PFSK-1 (cell line): ENCODE results near the gene PSAPL1.

Experiments used
- POLR2AphosphoS5 ChIP-seq: IDR thresholded peaks from 2 replicates; pipeline ENCODE4 v1.6.1; 2012; ENCODE audit warnings: low read depth, mild to moderate bottlenecking, control low read depth, low read length, moderate library complexity
- TF ChIP-seq, protein P1 (sequence below), 2 experiments: IDR thresholded peaks; 2 replicates each; pipeline versions ENCODE4 v1.6.1 to v1.8.0; 2011 to 2012; ENCODE audit warnings: low read depth in 2 of 2, low read length in 2 of 2, control low read depth in 1 of 2, inconsistent platforms in 1 of 2, mild to moderate bottlenecking in 1 of 2, moderate library complexity in 1 of 2; ENCODE audit not compliant: insufficient read depth in 1 of 2

DNA sequence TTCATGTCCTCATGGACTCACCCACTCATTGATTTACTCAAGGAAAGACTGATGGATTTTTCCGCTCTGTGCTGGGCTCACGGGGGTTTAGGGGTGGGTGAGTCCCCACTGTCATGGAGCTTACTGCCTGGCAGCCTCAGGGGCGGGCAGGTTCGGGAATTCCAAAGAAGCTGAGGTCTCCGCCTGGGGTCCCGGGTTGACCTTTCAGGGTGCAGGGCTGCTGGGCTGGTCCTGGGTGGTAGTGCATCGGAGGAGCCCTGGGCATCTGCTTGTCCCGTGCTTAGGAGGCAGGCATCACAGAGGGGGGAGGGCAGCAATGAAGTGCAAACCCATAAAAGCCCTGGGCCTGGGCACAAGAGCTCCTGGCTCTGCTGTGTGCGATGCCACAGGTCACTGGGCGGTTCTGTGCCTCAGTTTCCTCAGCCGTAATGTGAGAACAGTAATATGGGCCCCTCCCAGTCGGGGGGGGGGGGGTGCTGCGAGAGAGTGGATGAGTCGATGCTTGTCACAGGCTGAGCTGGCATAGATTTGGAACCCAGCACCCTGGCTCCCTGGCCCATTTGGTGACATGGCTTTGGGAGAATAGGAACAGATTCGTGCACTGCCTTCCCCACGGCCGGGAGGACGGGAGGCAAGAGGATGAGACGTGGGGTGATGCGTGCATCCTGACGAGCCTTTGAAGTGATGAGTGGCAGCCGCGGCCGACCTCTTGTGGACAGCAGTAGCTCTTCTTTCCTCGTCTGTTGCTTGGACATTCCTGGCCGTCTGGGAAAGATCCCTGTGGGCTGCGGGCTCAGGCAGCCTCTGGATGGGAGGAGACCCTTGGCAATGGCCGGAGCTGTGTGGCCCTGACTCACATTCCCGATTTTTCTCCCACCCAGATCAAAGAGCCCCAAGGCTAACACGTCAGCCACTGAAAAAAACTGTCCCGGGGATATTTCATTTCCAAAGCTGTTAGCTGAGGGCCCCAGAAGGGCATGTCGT lies 42.0 kb downstream of the PSAPL1 start:
- TF ChIP-seq, protein P1, sequence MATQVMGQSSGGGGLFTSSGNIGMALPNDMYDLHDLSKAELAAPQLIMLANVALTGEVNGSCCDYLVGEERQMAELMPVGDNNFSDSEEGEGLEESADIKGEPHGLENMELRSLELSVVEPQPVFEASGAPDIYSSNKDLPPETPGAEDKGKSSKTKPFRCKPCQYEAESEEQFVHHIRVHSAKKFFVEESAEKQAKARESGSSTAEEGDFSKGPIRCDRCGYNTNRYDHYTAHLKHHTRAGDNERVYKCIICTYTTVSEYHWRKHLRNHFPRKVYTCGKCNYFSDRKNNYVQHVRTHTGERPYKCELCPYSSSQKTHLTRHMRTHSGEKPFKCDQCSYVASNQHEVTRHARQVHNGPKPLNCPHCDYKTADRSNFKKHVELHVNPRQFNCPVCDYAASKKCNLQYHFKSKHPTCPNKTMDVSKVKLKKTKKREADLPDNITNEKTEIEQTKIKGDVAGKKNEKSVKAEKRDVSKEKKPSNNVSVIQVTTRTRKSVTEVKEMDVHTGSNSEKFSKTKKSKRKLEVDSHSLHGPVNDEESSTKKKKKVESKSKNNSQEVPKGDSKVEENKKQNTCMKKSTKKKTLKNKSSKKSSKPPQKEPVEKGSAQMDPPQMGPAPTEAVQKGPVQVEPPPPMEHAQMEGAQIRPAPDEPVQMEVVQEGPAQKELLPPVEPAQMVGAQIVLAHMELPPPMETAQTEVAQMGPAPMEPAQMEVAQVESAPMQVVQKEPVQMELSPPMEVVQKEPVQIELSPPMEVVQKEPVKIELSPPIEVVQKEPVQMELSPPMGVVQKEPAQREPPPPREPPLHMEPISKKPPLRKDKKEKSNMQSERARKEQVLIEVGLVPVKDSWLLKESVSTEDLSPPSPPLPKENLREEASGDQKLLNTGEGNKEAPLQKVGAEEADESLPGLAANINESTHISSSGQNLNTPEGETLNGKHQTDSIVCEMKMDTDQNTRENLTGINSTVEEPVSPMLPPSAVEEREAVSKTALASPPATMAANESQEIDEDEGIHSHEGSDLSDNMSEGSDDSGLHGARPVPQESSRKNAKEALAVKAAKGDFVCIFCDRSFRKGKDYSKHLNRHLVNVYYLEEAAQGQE (IDR thresholded peaks at IDR 0.05; ENCODE audit: insufficient read depth in 1 of 2, low read depth in 2 of 2, low read length in 2 of 2) = no peak
- TF ChIP-seq POLR2AphosphoS5 = no peak
